Activated CD4-positive, alpha-beta T cell treated with anti-CD3 and anti-CD28 coated beads, Interleukin-2, amount 50 U/mL, for 48 hours (primary cell): ENCODE measurements around the gene MARF1.
"Not testable (repeated sequence)": the region's sequence is repeated elsewhere in the genome, so short reads cannot be mapped to it uniquely, and the experiment has no call there.

ENCODE experiments used
- DNase-seq, 2 experiments: peaks; one replicate each; pipeline ENCODE4 v3.0.0-alpha.2; 2020

Gene MARF1

DNA sequence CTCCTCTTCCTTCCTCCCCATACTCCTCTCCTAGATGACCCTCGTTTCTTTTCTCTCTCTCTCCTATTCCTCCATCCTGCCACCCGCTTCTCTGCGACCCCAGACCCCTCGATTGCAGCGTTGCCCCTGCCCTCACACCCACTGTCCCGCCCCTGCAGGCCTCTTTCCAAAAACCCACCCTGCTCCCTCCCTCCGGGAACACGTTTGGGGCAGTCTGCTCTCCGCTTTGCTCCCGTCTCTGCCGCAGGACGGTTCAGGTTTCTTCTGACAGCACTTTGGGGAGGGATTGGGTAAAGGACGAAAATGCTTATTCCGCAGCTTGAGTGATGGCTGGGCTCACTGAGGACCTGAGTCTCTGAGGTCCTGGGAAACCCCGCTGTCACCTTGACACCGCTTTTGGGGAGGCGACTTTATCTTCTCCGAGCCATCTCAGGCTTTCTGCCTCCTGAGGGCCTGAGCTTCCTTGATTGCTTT lies 7.8 kb upstream of the MARF1 start:
- peak; percentile 56 to 66 for DNase-seq

DNA sequence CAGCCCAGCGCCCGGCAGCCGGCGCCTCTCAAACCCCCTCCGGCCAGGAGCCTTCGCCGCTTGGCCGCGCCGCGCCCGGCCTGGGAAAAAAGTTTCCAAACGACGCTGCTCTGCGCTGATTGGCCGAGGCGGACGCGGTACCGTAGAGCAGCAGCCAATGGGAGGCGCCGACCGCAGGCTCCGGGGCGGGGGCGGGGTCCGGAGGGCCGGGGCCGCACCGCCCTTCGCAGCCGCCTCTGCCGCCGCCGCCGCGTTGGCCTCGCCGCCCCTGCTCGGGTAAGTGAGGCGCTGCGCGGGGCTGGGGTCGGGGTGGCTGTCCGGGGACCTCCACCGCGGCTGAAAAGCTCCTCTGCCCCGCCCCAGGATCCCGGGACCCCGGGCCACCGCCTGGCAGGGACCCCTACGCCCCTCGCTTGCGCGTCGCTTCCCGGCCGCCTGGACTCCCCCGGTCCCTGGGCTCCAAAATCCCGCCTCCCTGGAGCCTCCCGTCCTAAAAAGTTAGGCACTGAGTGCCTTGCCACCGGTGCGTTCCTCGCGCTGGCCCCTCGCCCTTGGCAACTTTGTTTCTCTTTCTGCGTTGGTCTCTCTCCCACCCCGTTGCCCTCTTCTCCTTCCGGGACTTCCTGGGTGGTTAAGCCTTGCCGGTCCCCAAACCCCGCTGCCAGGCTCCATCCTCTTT lies 7.2 kb upstream of the MARF1 start, which contains the start of gene NDE1:
Gene NDE1 (plus strand): TSS at position 227 of the 679 bp plus-strand sequence. CDS start 14,534 bp downstream, outside the sequence.
- DNase-seq, result peak; percentile 88 to 90

DNA sequence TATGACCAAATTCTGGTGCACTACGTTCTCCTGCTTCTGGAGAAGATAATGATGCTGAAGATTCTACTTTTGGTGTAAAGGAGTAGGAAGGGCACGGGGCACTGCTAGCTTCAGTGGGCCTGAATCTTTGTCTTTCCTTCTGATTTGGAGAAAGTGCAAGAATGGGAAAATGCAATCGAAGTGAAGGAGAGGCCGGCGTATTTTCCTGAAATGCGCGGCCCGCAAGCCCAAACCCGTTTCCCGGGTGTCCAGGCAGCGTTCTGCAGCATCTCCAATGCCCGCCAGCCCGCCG lies 6.7 kb upstream of the MARF1 start:
- no peak for DNase-seq

DNA sequence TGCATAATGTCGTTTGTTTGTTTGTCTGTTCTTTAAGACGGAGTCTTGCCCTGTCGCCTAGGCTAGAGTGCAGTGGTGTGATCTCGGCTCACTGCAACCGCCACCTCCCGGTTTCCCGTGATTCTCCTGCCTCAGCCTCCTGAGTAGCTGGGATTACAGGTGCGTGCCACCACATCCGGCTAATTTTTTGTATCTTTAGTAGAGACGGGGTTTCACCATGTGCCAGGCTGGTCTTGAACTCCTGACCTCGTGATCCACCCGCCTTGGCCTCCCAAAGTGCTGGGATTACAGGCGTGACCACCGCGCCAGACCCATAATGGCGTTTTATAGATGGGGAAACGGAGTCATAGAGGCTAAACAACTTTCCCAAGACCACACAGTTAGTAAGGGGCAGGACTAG lies 6.4 kb upstream of the MARF1 start:
- DNase-seq, result not testable (repeated sequence)

DNA sequence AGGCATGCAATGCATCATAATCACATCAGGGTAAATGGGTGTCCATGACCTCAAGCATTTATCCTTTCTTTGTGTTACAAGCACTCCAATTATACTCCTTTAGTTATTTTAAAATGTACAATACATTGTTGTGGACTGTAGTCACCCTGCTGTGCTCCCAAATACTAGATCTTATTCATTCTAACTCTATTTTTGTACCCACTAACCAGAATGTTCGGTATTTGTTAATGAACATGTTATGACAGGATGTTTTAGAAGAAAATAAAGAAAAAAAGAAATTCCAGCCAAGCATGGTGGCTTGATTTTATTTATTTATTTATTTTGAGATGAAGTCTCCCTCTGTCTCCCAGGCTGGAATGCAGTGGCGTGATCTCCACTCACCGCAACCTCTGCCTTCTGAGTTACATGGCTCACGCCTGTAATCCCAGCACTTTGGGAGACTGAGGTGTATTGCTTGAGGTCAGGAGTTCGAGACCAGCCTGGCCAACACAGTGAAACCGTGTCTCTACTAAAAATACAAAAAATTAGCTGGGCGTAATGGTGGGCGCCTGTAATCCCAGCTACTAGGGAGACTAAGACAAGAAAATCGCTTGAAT lies 5.3 kb upstream of the MARF1 start:
- no peak for DNase-seq

DNA sequence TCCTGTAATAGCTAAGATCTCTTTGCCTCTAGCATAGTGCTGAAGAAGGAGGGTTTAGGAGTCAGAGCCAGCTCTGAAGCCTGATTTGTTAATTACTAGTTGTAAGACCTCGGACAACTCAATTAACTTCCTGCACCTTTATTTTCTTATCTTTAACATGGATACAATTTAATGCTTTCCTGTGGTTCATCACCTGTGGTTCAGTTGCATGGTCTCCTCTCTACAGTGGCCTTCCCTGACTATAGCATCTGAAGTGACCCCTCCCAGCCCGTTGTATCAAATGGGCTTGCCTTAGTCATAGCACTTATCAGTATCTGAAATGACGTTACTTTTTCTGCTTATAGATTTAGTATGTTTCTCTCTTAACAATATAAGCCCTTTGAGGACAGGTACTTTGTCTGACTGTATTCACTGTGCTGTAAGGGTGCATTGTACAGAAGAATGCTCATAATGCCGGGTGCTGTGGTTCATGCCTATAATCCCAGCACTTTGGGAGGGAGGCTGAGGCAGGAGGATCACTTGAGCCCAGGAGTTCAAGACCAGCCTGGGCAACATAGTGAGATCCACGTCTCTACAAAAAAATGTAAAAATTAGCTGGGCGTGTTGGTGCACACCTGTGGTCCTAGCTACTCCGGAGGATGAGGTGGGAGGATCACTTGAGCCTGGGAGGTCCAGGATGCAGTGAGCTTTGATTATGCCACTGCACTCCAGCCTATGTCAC lies 4.5 kb upstream of the MARF1 start:
- no peak for DNase-seq

DNA sequence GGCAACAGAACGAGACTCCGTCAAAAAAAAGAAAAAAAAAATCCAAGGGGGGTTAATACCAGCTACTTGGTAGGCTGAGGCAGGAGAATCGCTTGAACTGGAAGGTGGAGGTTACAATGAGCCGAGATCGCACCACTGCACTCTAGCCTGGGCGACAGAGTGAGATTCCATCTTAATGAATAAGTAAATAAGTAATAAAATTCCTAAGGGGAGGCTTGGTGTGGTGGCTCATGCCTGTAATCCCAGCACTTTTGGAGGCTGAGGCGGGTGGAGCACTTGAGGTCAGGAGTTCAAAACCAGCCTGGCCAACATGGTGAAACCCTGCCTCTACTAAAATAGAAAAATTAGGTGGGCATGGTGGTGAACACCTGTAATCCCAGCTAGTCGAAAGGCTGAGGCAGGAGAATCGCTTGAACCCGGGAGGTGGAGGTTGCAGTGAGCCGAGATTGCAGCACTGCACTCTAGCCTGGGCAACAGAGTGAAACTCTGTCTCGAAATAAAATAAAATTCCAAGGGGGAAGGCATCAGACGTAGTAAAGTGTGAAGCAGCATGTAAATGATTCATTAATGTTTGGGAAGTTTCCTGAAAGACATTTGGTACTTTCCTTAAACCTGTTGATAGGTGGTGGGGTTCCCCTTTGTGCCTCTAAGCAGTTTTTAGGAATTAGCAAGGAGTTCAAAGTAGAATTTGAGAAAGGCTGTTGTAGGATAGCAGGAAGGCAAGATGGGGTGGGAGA lies 3.8 kb upstream of the MARF1 start:
- DNase-seq, result not testable (repeated sequence)

DNA sequence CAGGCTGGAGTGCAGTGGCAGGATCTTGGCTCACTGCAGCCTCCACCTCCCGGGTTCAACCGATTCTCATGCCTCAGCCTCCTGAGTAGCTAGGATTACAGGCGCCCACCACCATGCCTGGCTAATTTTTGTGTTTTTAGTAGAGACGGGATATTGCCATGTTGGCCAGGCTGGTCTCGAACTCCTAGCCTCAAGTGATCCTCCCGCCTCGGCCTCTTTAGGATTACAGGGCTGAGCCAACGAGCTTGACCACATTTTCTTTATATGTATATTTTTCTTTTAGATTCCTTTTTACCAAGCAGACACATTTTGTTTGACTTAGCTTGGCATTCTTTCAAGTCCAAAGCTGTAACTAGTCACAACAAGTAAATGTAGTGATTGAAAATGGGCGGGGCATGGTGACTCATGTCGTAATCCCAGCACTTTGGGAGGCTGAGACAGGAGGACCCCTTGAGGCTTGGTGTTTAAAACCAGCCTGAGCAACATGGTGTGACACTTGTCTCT lies 2.1 kb upstream of the MARF1 start:
- peak; percentile 15 to 46 for DNase-seq

DNA sequence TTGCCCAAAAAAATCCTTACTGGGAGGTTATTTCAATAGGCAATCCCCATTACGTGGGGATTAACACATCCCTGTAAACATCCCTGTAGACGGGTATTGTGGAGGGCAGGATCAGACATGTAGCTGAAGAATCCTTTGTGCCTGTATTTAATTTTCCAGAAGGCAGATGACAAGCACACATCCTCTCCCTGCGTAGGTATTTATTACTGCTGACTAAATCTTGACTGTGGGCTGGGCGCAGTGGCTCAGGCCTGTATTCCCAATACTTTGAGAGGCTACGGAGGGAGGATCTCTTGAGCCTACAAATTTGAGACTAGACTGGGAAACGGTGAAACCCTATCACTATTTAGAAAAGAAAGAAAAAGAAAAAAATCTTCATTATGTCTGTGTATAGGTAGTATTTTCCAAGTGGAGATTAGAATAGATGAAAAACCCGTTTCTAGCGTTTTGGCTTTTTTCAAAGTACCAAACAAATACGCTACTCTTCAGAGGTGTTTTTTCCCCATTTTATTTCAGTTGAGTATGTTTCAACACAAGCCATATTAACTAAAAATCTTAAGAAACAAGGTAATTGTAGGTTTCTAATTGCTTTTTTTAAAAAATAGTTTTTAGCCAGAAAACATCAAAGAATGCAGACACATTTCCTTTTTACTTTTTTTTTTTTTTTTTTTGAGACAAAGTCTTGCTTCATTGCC lies 1.5 kb upstream of the MARF1 start:
- no peak for DNase-seq

DNA sequence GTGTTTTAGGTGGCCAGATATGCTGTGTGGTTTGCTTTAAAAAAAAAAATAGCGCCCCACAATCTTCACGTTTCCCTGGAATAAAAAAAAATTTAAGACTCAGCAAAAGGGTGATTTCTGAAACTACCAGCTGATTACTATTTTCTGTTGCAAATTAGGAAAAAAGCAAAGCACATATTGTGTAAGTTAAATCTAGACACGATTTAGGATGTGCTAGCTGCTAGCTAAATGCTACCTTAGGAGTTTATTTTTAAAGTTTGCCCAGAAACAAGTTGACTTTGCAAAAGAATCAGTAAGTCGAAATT lies 944 bp upstream of the MARF1 start:
- DNase-seq, result no peak

DNA sequence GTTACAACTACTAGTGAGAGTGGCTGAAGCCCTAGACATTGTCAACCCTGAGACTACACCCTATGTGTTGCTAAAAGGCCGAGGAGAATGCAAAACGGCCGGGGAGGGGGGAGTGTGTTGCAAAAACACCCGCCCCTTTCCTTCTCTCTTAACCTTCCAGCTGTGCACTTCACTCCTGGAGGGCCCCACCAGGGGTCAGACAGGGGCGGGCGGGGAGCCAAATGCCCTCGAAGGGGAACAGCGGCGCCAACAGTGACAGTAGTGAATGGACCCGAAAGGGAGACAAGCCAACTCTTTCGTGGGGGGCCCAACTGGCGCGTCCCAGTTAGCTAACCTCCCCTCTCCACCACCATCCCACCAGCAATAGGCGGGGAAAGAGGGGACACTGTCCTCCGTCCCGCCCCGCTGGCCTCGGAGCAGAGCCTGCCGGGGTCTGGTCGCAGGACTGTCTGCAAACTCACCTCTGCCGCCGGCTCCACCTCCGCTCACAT lies 352 bp downstream of the MARF1 start:
- peak; percentile 80 to 84 for DNase-seq

DNA sequence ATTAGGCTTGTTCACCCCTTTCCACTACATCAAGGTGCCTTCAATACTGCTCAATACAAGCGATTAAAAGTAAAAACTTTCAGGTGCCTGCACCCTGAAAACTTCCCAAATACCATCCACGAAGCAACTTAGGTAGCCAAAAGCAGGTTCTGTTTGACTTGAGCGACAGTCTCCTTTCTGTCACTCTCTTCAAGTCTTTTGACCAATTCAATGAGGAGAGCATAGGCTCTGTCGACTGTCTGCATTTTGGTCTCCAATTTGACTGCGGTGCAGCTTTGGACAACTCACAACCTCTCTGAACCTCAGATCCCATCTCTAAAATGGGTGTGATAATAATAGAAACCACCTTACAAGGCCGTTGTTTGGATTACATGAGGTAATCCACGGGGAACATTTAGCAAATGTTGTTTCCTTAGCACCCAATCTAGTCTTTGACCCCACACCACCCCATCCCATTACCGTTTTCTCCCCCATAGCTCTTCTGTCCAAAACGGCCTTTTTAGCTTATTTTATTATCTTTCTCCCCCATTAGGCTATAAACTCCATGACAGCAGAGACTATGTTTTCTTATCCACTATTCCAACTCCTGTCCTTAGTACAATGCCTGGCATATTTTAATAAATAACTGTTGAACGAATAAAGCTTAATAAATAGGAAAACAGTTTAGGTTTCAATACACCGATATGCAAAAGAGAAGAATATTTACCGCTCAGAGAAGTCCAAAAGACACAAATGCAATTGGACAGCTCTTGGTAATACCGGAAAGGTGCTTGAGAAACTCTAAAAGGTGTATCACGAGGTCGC lies 999 bp downstream of the MARF1 start:
- DNase-seq, result no peak

DNA sequence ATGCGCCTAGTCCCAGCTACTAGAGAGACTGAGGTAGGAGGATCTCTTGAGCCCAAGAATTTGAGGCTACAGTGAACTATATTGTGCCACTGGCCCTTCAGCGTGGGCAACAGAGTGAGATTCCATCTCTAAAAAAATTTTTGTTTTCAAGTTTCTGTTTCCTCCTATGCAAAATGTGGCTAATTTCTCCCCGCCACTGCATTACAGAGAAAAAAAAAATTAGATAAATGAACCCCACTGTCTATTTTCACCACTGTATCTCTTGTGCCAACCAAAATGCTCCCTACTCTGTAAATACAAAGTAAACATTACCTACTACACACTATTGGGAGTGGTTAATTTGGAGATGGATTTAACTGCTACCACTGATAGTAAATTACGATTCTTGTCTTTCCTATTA lies 2.0 kb downstream of the MARF1 start:
- DNase-seq, result no peak

DNA sequence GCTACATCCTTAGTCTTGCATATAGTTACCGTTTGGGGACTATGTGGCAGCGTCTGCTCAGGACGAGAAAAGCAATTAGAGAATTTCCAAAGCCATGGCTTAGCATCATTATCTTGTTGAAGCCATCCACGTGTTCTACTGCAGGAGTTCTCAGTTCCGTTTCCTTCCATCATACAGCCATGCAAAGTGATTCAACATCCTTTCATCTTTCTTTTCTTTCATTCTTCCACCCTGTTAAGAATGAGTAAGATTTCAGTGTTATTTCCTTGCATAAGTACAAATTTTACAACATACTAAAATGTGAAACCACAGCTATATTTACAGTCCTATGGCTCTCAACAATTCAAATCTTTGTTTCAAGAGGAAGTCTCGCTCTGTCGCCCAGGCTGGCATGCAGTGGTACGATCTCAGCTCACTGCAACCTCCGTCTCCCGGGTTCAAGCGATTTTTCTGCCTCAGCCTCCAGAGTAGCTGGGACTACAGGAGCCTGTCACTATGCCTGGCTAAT lies 3.8 kb downstream of the MARF1 start:
- DNase-seq, result peak; percentile 32 to 46

DNA sequence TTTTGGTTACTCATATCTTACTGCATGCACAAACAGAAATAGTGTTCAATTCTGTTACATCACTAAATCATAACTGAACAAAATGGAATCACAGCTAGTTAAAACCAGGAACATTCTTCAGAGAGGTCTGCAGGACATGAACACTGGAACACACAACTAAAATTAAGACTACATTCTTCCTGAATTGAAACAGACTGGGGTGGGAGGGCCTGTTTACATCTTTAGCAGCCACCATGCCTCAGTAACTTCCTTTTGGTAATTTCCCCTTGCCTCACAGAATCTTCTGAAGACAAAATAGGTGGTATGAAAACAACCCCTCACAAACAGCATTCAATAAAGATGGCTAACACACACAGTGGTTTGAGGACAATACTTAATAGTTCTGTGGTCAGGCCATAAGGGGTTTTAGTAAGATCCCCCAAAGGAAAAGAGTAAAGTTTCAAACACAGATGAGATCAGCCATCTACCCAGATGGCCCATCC lies 6.5 kb downstream of the MARF1 start:
- DNase-seq, result no peak

DNA sequence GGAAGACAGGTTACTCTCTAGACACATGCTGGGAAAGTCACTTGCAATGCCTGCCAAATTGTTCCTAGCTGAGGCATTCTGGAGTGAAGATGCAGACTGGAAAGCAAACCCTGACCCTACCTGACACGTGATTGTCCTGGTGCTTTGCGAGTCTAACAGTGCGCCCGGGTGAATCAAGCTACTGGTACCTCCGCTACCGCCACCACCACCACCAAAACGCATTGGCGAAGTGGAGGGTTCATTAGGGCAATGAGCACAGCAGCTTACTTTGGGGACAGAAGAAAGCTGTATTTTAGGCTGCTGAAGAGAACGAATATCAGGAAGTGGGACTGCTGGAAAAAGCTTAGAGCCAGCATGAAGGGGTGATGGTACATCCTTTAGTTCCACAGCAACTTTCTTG lies 7.0 kb downstream of the MARF1 start:
- no peak for DNase-seq

DNA sequence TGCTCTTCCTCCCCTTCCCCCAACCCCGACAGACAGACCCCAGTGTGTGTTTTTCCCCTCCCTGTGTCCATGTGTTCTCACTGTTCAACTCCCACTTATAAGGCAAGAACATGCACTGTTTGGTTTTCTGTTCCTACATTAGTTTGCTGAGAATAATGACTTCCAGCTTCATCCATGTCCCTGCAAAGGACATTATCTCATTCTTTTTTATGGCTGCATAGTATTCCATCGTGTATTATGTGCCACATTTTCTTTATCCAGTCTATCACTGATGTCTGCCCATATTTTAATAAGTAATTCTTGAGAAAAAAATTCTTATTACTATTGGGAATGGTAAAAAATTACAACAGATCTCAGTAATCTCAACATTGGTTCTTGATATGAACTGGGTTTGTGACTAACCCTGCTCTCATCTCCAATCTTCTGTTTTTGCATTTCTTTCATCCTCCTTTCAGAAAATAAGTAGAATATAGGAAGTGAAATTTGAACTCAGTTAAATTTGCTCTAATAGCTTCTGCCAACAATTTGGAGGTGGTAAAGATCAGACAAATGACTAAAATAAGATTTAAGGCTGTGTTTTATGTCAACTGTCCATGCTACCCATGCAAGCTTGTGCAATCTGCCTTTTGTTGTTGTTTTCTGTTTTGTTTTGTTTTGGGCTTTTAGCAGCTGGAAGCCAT lies 11.1 kb downstream of the MARF1 start:
- DNase-seq, result no peak

DNA sequence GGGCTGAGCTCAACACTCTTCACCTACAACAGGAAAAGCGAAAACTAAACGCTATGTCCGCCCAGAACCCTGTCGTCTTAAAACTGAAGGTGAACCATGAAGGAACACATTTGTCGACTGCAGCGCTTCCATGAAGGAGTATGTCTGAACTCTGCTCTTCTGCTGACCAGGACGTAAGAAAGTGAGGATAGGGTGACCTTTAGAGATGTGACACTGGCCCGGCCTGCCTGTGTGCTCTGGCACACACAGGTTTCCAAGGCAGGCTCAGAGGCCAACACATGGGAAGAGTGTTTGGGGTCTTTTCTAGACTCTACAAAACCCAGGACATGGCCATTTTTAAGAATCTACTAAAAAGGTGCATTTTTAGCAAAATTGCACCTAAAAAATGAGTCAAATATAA lies 21.1 kb downstream of the MARF1 start:
- no peak for DNase-seq

DNA sequence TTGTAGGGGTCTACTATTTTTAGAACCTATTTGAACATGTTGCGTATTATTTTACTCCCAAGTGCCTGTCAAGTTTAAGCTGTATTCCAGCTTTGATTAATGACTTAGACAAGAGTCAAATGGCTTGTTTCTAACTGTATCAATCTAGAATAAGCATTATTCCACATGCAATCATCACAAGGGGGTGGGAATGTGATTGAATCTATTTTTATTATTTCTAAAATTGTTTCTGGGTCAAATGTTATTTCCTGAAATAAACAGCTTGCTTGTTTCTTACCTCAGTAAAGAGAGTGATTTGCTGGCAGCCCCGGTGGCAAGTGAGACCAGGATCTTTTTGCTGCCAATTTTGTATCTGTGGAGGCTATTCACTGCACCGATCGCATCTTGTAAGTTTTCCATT lies 21.5 kb downstream of the MARF1 start:
- DNase-seq, result no peak

DNA sequence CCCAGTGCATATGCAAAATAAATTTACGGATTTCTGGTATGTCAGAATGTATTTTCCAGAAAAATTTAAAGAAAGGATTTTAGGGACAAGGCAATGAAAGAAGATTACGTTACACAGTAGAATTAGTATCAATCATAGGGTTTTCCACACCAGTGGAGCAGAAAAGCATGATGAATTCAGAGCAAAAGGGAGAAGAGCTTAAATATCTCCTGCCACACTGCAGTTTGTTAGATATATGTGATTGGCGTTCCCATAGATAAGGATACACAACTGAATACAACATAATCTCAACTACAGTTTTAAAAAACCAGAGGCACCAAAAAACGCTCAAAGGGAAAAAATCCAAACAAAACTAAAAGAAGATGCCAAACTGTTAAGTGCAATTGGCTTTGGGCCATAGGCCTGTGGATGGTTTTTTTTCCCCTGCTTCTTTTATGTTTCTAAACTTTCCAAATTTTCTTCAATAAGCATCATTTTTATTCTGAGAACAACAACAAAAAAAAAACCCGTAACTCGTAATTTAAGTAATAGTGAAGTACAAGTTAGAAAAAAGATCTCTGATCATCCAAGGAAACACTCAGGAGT lies 22.3 kb downstream of the MARF1 start:
- no peak for DNase-seq
